Breast epithelium (tissue), 4 donors: ENCODE results near the gene ASTL. TPM values are rescaled to one million over a fixed set of nuclear protein-coding genes. Genes with fewer than 3 reads are reported as not detected.
A peak's percentile ranks its signal among the peaks of the same experiment; 100 is the strongest.

Source experiments
- DNase-seq, 2 donors: peaks; one replicate each; pipeline ENCODE4 v3.0.0-alpha.2; 2019; ENCODE audit warnings: low spot score in 2 of 2
- H3K27ac ChIP-seq, 2 donors: fragments of 200-600 bp; sonication (generic) in 1 of 2; one replicate each; pipeline ENCODE4 v1.5.1; 2016 to 2019; ENCODE audit warnings: mild to moderate bottlenecking in 1 of 2
- H3K27me3 ChIP-seq, 2 donors: fragments of 200-600 bp; sonication (generic) in 1 of 2; one replicate each; pipeline versions ENCODE4 v1.5.1 to v1.6.0; 2017 to 2019; ENCODE audit warnings: control low read depth in 1 of 2, mild to moderate bottlenecking in 1 of 2
- H3K36me3 ChIP-seq: fragments of 200-600 bp; one replicate; pipeline ENCODE4 v1.5.1; 2019
- H3K4me1 ChIP-seq, 2 donors: fragments of 200-600 bp; sonication (generic); one replicate each; pipeline ENCODE4 v1.5.1; 2016 to 2019; ENCODE audit warnings: control low read depth in 1 of 2
- H3K4me3 ChIP-seq, 3 donors: fragments of 200-600 bp; sonication (generic); 1 replicate in 2 of 3; 2 replicates in 1 of 3; pipeline ENCODE4 v1.5.1; 2016 to 2019; ENCODE audit warnings: mild to moderate bottlenecking in 3 of 3, moderate library complexity in 2 of 3
- H3K9me3 ChIP-seq, 2 donors: fragments of 200-600 bp; sonication (generic) in 1 of 2; one replicate each; pipeline ENCODE4 v1.5.1; 2016 to 2019; ENCODE audit warnings: control low read depth in 1 of 2
- CTCF ChIP-seq, 3 donors: fragments of 450-650 bp; IDR thresholded peaks; one replicate each; pipeline ENCODE4 v1.5.1; 2016 to 2017; ENCODE audit warnings: antibody characterized with exemption in 3 of 3, mild to moderate bottlenecking in 3 of 3, moderate library complexity in 3 of 3
- POLR2A ChIP-seq: fragments of 450-650 bp; IDR thresholded peaks from one replicate; pipeline ENCODE4 v1.6.1; 2016; ENCODE audit warnings: antibody characterized with exemption, mild to moderate bottlenecking, moderate library complexity
- POLR2AphosphoS5 ChIP-seq, 3 donors: sonication (generic); formaldehyde crosslinking; IDR thresholded peaks; one replicate each; pipeline ENCODE4 v1.6.1; 2017; ENCODE audit warnings: antibody characterized with exemption in 3 of 3
- intact Hi-C: fragments of 100-400 bp; cut with DNase I; formaldehyde crosslinking; loops from one replicate; pipeline ENCODE4 v1.15.1; 2023; ENCODE audit warnings: low total_unique reads
- total RNA-seq, 3 donors: library from RNA; depleted of rRNA; stranded (reverse); fragments of >200 nt; gene quantifications; one replicate each; pipeline ENCODE4 v1.1.0, GENCODE V29; 2016

The ASTL gene
- total RNA-seq, 3 donors from 2014 or later: 0.32 TPM; not detected in 2

- DNase-seq: peak; percentile 62 to 93
- no peaks in the 10 kb centered on the region for H3K9me3 ChIP-seq
- H3K27me3 ChIP-seq: no peaks in the 10 kb centered on the region
- peak overlapping the region in 2 of 3 donors; percentile 15 to 16 for H3K4me3 ChIP-seq
- no peaks in the 10 kb centered on the region for H3K36me3 ChIP-seq
- peak overlapping the region; percentile 71 to 88 for H3K27ac ChIP-seq
- peaks cover 11 to 22% of the 10 kb centered on the region in 2 donors for H3K4me1 ChIP-seq
- intact Hi-C loops: no loop called here
- TF ChIP-seq POLR2A: no peak
- no peak for TF ChIP-seq CTCF (IDR thresholded peaks at IDR 0.05)
- peak in 1 of 3 donors; percentile 32 for TF ChIP-seq POLR2AphosphoS5 (IDR thresholded peaks at IDR 0.05)
Measured at GRCh38 chr2:96148410-96149217, 10.3 kb upstream of the ASTL start.

DNA sequence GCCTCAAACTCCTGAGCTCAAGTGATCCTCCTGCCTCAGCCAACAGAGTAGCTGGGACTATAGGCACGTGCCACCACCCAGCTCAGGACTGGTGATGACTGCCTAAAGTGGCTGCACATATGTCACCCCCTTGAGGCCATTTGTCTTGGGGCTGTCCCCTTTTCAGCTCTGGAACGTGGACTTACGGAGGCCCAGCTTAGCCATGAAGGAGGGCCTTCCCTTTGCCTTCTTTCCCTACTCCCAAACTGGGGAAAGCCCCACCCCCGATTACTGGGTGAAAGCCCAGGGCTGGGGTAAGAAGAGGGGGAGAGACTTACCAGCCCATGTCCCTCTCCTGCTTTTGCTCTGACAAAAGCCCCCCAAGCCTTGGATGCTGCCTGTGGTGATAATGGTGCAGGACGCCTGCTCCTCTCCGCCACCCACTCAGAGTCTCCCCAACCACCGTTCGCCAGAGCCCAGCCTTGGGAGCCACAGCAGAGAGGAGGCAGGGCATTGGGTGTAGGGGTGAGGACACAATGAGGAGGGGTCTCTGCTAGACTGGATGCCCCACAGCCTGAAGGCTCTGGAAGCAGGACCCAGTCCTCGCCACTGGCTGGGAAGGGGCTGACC, 9.4 kb upstream of the ASTL start:
- Histone ChIP-seq H3K4me1 (peaks cover 11 to 22% of the 10 kb centered on the region in 2 donors), H3K27me3 (no peaks in the 10 kb centered on the region), H3K4me3 (no peak overlapping the region), H3K36me3 (no peaks in the 10 kb centered on the region), H3K27ac (peak overlapping the region; percentile 71 to 88), H3K9me3 (no peaks in the 10 kb centered on the region)
- intact Hi-C loops: no loop called here
- DNase-seq: peak in 1 of 2 donors; percentile 15
- no peak for TF ChIP-seq CTCF (IDR thresholded peaks at IDR 0.05)
- no peak for TF ChIP-seq POLR2A
- no peak for TF ChIP-seq POLR2AphosphoS5 (IDR thresholded peaks at IDR 0.05)

- peak in 1 of 2 donors; percentile 48 for DNase-seq
- H3K27ac ChIP-seq: peak overlapping the region; percentile 88 to 89
Measured at GRCh38 chr2:96146881-96147592, 8.7 kb upstream of the ASTL start.

GRCh38 chr2:96146153-96146880, 8.0 kb upstream of the ASTL start:
- no peak for TF ChIP-seq POLR2AphosphoS5 (IDR thresholded peaks at IDR 0.05)
- no peak for TF ChIP-seq POLR2A
- no peak for TF ChIP-seq CTCF (IDR thresholded peaks at IDR 0.05)
- peak; percentile 52 to 74 for DNase-seq

More at GRCh38 chr2:96146881-96147592, 8.7 kb upstream of the ASTL start:
- TF ChIP-seq CTCF (IDR thresholded peaks at IDR 0.05) (no peak), POLR2A (no peak), POLR2AphosphoS5 (IDR thresholded peaks at IDR 0.05) (no peak)
- Histone ChIP-seq H3K9me3 (no peaks in the 10 kb centered on the region), H3K4me1 (peaks cover 11 to 22% of the 10 kb centered on the region in 2 donors), H3K27me3 (no peaks in the 10 kb centered on the region), H3K4me3 (peak overlapping the region in 1 of 3 donors; percentile 95), H3K36me3 (no peaks in the 10 kb centered on the region)
- intact Hi-C loops: no loop called here

More at GRCh38 chr2:96146153-96146880, 8.0 kb upstream of the ASTL start:
- H3K4me1 ChIP-seq: peaks cover 11 to 22% of the 10 kb centered on the region in 2 donors
- H3K4me3 ChIP-seq: peak overlapping the region in 1 of 3 donors; percentile 95
- H3K27me3 ChIP-seq: no peaks in the 10 kb centered on the region
- H3K9me3 ChIP-seq: no peaks in the 10 kb centered on the region
- H3K27ac ChIP-seq: peak overlapping the region; percentile 88 to 89
- intact Hi-C loops: no loop called here
- no peaks in the 10 kb centered on the region for H3K36me3 ChIP-seq
